Left hindlimb (tissue), 1 donor: ENCODE results near the gene PMS2.
"Not testable (repeated sequence)": the region's sequence is repeated elsewhere in the genome, so short reads cannot be mapped to it uniquely, and the experiment has no call there.

Experiments used
- DNase-seq: peaks from one replicate; pipeline ENCODE4 v3.0.0-alpha.2; 2018

The PMS2 gene, protein sequence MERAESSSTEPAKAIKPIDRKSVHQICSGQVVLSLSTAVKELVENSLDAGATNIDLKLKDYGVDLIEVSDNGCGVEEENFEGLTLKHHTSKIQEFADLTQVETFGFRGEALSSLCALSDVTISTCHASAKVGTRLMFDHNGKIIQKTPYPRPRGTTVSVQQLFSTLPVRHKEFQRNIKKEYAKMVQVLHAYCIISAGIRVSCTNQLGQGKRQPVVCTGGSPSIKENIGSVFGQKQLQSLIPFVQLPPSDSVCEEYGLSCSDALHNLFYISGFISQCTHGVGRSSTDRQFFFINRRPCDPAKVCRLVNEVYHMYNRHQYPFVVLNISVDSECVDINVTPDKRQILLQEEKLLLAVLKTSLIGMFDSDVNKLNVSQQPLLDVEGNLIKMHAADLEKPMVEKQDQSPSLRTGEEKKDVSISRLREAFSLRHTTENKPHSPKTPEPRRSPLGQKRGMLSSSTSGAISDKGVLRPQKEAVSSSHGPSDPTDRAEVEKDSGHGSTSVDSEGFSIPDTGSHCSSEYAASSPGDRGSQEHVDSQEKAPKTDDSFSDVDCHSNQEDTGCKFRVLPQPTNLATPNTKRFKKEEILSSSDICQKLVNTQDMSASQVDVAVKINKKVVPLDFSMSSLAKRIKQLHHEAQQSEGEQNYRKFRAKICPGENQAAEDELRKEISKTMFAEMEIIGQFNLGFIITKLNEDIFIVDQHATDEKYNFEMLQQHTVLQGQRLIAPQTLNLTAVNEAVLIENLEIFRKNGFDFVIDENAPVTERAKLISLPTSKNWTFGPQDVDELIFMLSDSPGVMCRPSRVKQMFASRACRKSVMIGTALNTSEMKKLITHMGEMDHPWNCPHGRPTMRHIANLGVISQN

DNA sequence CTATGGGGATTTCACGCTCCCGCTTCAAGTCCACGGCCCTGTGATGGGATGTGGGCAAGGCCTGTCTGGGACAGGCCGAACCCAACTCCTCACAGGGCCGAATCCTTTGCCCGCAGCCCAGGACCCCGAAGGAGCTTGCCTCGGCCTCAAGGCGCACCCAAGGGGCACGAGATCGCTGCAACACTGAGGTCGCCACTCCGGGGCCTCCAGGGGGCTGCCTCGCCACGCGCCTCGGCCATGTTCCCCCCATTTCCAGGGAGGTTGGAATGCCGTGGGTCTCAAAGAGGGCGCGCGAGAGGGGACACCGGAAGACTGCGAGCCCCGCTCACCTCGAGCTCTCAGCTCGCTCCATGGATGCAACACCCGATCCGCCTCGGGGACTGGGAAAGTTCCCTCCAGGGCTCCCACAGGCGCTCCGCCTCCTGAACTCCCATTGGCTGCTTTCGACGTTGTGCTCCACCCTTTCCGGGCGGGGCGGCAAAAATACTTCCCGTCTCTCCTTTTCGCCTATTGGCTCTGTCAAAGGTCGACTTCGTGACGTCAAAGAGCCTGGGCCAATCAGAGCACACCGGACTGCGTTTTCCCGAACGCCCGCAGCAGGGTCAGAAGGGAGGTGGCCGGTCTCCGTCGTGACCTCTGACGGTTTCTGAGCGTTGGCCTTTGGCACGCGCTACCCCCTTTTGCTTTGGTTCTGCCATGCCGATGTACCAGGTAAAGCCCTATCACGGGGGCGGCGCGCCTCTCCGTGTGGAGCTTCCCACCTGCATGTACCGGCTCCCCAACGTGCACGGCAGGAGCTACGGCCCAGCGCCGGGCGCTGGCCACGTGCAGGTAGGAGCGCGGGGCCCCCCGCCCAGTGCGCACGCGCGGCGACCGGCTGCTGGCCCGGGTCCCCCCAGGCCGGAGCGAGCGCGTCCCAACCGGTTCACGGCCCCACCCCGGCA, at the start of gene PMS2, which contains the start of gene AIMP2:
Gene PMS2 (minus strand): TSS at position 382 of the 944 bp plus-strand sequence. CDS start 30 bp downstream, at position 352.
Gene AIMP2 (plus strand): TSS at position 605 of the 944 bp plus-strand sequence. CDS start 92 bp downstream, at position 697.
- peak; percentile 97 for DNase-seq

DNA sequence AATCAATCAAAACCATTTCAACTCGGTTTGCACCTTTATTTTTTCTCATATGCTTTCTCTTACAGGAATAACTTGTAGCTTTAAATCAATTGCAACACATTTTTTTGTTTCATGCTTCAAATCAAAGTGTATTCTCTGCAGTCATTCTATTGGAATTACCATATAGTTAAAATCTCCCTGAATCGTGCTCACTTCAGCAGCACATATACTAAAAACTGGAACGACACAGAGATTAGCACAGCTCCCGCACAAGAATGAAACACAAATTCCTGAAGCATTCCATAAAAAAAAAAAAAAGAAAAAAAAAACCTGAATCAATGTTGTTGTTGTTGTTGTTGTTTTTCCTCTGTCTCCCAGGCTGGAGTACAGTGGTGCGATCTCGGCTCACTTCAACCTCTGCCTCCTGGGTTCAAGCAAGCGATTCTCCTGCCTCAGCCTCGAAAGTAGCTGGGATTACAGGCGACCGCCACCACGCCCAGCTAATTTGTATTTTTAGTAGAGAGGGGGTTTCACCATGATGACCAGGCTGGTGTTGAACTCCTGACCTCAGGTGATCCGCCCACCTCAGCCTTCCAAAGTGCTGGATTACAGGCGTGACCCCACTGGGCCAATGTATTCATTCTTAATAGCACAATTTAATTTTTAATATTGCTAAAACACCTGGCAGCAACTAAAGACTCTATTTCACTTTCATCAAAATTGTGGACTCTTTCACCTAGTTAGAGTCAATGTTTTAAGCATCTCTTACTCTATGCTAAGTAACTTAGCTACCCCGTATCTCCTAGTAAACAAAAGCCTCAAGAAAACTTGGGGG, 48.7 kb upstream of the PMS2 start:
- DNase-seq = no peak

DNA sequence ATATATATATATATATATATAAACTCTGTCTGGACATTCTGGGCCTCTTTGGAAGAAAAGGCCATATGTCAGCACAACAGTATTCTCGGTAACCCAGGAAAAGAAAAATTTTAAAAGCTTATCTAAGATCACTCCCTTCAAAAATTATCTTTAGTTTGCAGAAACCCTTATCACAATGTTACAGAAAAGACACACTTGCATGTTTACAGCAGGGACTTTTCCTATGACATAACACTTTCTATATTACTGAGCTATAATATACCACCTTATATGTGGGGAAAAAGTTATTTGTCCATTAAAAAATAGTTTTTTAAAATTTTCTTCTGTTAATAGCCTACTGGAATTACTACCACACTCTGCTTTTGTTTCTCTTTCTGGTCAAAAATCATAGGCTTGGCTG, 47.8 kb upstream of the PMS2 start:
- DNase-seq = no peak

DNA sequence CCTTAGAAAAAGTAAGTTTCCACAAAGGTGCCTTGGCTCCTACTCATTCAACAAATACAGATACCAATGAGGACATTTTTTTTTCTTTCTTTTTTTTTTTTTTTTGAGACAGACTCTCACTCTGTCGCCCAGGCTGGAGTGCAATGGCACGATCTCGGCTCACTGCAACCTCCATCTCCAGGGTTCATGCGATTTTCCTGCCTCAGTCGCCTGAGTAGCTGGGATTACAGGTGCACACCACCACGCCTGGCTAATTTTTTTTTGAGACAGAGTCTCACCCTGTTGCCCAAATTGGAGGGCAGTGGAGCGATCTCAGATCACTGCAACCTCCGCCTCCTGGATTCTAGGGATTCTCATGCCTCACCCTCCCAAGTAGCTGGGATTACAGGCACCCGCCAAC, 42.3 kb upstream of the PMS2 start:
- not testable (repeated sequence) for DNase-seq

DNA sequence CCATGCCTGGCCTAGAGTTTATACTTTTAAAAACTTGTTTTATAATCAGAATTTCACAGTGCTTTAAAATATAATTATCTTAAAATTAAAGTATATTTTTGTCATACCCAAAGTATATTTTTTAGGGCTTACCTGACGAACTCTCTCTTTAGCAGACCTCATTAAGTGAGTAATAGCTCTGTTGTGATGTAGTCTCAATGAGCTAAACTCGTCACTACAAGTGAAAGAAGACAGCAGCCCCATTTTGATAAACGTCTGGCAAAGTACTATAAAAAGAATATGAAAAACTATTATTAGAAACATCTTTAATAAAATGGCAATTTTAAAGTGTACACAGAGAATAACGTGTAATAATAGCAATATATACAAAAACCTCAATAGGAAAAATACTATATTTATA, 40.9 kb upstream of the PMS2 start:
- DNase-seq = no peak

DNA sequence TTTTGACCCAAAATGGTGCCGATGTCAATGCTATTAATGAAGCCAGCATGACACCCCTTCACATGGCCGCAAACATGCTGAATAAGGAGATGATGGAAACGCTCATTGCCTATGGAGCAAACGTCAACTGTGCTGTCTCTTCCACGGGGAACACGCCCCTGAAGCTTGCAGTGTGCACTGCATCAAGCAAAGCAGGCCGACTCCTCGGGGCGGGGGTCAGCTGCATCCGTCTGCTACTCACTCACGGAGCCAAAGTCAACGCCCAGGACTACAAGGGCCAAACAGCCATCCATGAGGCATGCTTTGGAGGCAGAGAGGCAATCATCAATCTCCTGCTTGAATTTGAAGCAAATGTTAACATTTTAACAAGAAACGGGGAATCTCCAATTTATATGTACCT, 26.8 kb upstream of the PMS2 start:
- no peak for DNase-seq

DNA sequence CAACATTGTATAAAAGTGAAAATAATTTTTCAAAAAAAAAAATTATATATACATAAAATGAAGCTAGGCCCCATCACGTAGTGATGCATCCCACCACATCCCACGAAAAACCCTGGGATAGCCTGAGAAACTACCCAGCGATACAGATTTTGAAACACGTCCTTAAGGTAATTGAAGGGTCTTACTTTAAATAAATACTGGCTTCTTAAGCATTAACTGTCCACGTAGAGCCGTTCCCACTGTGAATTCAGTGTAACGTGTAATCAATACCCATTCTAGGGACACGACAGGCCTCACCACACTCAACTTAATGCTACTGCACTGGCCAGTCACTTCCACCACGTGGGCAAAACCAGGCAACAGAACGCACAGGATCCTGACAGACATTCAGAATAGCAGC, 26.3 kb upstream of the PMS2 start:
- DNase-seq = no peak

DNA sequence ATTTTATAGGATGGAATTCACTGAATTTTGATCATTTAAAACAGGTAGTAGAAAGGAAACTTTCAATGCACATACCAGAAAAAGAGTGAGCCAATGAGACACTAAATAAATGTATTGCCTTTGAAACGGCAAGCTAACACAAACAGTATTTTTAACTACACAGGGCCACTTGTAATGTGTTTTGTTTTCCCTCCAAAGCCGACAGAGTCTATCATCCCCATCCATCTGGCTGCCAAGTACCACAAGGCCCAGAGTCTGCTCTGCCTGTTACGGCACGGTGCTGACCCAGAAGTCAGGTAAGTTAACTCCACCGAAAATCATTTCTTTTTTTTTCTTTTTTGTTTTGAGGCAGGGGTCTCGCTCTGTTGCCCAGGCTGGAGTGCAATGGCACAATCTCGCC, 23.8 kb upstream of the PMS2 start:
- DNase-seq = no peak

DNA sequence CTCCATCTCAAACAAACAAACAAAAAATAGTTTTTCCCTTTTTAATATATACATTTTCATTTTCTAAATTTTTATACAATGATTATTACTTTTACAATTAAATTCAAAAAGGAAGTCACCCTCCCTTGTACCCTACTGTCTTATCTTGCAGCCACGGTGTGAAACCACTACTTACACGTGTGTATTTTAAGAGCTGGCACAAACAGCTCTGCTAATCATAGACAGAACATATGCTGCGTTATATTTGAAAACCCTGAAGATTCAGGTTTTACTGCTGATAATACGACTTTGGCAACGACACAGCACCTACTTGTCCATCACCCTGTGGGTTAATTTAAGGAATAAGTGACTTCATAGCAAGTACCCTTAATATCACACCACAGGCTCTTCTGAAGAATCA, 23.3 kb upstream of the PMS2 start:
- no peak for DNase-seq

DNA sequence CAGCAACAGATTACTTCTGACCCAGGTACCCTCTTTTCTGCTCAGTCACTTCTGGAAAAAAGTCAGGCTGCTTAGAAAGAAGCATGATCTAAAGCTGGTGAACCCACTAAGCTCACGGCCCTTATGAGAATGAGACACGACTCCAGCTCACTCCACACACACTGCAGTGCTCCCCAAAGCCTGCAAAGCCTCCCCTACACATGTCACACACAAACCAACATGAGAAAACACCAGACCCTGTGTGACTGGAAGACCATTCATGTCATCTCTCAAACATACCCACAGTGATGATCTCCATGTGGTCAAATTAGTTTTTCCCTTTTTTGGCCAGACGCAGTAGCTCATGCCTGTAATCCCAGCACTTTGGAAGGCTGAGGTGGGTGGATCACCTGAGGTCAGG, 22.7 kb upstream of the PMS2 start:
- DNase-seq = no peak

DNA sequence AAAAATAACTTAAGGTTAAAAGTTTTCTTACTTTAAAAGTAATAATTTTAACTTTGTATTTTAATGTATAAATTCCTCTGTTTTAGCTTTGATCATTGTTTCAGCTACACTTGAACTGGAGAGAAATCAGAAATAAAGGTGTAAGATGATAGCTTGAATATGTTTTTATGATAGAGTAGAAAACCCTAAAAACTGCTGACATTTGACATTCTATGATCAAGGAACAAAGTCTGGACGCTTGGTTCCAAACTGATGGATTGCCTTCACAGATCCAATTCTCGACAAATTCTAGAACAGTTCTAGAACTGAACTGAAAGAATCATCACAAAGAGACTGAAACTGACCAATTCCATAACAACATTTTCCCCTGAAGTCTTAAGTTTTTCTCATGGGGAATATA, 22.1 kb upstream of the PMS2 start, which contains the start of gene ANKRD61:
Gene ANKRD61 (plus strand): TSS at position 389 of the 400 bp plus-strand sequence. CDS start 0 bp downstream, at position 389.
- DNase-seq = no peak

DNA sequence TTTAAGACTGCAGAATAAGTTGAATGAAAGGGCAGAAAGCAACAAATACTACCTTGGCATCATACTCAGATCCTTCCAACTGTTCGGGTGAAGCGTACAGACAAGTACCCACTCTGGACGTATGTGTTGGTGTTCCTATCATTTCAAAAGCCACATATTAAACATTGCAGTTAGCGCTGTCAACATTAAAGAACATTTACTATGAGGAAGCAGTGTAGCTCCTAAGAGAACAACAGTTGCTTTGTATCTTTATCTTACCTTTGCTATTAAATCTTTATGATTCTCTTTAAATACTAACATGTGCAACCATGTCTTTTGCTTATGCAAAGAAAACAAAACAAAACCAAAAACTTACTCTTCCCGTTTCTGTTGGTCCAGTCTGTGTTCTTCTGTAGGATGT, 19.7 kb upstream of the PMS2 start:
- DNase-seq = no peak

DNA sequence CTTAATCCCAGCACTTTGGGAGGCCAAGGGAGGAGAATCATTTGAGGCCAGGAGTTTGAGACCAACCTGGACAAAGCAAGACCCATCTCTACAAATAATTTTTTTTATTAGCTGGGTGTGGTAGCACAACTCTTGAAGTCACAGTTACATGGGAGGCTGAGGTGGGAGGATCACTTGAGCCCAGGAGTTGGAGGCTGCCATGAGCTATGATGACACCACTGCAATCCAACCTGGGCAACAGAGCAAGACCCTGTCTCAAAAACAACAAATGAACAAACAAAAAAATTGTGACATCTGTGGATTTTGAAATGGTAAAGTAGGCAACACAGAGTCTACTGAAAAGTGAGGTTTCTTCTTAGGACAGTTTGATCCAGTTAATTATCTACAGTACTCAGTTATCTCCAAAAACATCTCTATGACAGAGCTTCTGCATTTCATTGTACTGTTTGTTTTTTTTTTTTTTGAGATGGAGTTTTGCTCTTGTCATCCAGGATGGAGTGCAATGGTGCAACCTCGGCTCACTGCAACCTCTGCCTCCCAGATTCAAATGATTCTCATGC, 19.0 kb upstream of the PMS2 start:
- no peak for DNase-seq

DNA sequence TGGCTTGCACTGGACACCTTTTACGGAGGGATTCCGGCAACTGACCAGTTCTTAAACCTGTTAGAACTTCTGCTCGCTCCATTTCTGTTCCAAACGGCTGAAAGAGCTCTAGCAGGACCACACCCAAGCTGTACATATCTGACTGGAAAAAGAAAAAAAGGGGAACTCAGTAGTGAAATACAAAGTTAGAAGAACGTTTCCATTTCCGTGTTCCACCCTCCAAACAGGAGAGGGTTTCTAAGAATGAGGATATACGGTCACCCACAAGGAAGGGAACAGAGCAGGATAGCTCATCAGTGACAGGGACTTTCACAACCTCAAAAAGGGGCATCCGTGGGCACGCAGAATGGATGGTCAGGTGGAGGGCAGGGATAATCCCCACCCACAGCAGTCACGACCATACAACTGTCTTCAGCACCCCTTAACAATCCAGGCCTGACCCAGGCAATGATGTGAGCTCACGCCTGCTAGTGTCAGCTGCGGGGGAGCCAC, 18.0 kb upstream of the PMS2 start:
- DNase-seq = no peak

DNA sequence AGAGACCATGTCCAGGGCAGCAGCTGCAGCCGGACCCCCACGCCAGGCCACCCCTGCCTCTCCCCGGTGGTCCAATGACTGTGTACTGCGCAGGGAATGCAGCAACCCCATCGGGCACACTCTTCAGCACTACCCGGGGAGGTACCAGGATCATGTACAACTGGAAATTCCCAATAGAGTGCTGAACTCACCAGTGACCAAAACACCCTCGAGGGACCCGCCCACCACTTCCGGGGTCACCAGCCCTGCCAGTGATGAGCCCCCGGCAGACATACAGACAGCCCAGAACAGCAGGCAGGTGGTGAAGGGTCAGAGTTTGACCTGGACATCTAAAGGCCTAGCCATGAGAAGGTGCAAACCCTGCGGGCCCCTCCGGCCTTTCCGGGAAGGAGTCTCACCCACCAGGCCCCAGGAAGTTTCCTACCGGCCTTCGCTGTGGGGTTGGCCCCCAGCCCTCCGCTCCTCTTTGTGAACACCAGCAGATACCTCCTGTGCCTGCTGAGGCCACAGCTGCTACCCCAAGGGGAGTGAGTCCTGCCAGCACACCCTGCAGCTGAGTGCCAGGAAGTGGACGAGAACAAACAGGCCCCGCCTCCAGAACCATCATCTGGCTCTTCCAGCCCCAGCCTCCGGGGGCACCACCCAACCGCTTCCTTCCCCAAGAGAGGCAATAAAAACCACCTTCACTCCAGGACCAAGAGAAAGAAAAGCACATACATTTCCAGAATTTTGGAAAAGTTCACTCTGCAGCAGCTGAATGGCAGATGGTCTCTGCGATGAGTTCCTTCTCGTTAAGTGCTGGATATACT, 17.4 kb upstream of the PMS2 start:
- peak; percentile 39 for DNase-seq

DNA sequence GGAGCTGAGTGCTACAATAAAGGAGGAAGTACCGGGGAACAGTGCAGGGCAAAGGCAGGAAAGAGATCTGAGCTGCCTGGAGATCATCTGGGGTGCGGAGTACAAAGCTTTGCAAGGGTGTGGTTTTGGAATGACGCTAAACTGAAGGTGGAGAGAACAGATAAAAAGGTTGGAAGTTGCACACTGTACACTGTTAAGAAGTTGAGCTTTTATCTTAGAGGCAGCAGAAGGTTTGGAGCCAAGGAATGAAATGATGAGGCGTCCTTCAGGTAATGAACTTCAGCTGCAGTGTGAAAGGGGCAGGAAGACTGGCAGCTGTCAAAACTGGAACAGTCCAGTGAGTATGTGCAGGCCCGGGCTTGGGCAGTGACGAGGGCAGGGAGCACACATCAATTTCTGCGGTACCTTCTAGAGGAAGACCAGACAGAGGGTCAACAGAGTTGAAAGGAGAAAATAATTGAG, 15.2 kb upstream of the PMS2 start:
- no peak for DNase-seq

DNA sequence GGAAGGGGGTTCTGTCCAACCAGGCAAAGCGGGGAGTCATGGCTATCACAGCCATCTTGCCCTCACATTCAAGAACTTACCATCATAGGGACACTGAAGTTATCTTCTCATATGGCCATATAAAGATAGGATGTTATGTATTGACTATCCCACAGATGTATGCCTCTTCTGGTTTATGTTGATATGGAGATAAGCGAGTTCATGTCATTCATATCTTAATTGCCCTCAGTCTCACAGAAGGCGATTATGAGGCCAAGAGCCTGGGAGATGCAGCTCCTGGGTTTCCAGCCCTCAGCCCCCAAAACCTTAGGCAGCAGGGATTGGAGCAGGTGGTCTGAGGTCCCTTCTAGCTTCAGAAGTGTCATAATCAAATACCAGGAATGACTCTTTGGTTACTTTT, 13.9 kb upstream of the PMS2 start:
- DNase-seq = no peak

DNA sequence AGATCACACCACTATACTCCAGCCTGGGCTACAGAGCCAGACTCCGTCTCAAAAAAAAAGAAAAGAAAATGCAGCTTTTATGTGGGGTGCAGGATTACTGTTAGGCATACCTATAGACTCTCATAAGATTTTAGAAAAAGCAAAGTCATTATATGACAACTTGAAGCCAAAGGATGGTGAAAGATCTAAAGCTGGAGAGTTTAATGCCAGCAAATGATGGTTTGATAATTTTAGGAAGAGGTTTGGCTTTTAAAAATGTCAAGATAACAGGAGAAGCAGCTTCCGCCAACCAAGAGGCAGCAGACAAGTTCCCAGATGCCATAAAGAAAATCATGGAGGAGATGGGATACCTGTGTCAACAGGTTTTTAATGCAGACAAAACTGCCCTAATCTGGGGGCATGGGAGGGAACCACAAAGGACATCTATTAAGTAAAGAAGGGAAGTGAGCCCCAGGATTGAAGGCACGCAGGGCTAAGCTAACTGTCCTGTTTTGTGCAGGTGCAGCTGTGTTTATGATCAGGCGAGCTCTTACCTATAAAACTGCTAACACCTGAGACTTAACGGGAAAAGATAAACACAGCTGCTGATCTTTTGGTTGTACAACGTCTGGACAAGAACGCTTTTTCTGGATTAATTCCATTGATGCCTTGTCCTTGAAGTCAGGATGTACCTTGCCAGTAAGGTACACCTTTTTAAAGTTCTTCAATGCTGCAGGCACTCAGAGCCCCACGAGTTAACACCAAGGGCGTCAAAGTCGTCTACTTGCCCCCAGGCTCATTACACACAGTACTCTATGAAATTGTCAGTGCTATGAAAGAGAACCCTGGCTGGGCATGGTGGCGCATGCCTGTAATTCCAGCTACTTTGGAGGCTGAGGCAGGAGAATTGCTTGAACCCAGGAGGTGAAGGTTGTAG, 11.8 kb upstream of the PMS2 start:
- DNase-seq = no peak

DNA sequence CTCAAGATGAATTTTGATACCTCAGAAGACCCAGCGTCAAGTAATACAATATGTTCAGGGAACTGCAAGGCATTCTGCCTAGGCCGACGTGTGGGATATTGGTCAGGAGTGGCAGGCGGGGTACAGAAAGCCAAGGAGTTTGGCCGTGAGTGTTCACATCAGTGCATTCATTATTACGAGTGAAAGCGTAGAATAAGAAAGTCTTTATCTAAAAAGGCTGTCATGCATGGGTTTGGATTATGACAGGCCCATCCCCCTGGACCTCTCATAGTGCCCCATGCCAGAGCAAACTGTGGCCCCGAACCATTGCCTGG, 7.8 kb upstream of the PMS2 start:
- no peak for DNase-seq
